HUES6 (cell line): ENCODE measurements around the gene INPP5B.
"Not testable (repeated sequence)": the region's sequence is repeated elsewhere in the genome, so short reads cannot be mapped to it uniquely, and the experiment has no call there.

ENCODE experiments used
- H3K27ac ChIP-seq: 2 replicates; pipeline ENCODE4 v1.7.0; 2013; ENCODE audit warnings: low read depth, mild to moderate bottlenecking, low read length, inconsistent platforms
- H3K27me3 ChIP-seq: 2 replicates; pipeline ENCODE4 v1.6.1; 2013; ENCODE audit warnings: low read length; ENCODE audit not compliant: control insufficient read depth, insufficient read depth
- H3K36me3 ChIP-seq: 2 replicates; pipeline ENCODE4 v1.6.1; 2013; ENCODE audit warnings: low read length; ENCODE audit not compliant: control insufficient read depth, insufficient read depth
- H3K4me1 ChIP-seq: 2 replicates; pipeline ENCODE4 v1.6.1; 2013; ENCODE audit warnings: low read length; ENCODE audit not compliant: control insufficient read depth, insufficient read depth
- H3K4me3 ChIP-seq: 2 replicates; pipeline ENCODE4 v1.5.1; 2013; ENCODE audit warnings: low read depth, low read length
- H3K9ac ChIP-seq: one replicate; pipeline ENCODE4 v1.6.1; 2013; ENCODE audit warnings: mild to moderate bottlenecking, low read length
- H3K9me3 ChIP-seq: 2 replicates; pipeline ENCODE4 v1.6.1; 2013; ENCODE audit warnings: low read depth, low read length; ENCODE audit not compliant: control insufficient read depth, insufficient read depth

INPP5B gene

GRCh38 chr1:37947364-37947763, 511 bp upstream of the INPP5B start:
- Histone ChIP-seq H3K4me1 (peaks cover 8% of the 10 kb centered on the region), H3K27ac (no peak overlapping the region), H3K4me3 (peak overlapping the region; percentile 89), H3K36me3 (0 out of 2 replicates have a peak, but pooled peaks cover 2% of the 10 kb centered on the region), H3K9me3 (no peaks in the 10 kb centered on the region), H3K27me3 (no peaks in the 10 kb centered on the region), H3K9ac (no peak overlapping the region)

DNA sequence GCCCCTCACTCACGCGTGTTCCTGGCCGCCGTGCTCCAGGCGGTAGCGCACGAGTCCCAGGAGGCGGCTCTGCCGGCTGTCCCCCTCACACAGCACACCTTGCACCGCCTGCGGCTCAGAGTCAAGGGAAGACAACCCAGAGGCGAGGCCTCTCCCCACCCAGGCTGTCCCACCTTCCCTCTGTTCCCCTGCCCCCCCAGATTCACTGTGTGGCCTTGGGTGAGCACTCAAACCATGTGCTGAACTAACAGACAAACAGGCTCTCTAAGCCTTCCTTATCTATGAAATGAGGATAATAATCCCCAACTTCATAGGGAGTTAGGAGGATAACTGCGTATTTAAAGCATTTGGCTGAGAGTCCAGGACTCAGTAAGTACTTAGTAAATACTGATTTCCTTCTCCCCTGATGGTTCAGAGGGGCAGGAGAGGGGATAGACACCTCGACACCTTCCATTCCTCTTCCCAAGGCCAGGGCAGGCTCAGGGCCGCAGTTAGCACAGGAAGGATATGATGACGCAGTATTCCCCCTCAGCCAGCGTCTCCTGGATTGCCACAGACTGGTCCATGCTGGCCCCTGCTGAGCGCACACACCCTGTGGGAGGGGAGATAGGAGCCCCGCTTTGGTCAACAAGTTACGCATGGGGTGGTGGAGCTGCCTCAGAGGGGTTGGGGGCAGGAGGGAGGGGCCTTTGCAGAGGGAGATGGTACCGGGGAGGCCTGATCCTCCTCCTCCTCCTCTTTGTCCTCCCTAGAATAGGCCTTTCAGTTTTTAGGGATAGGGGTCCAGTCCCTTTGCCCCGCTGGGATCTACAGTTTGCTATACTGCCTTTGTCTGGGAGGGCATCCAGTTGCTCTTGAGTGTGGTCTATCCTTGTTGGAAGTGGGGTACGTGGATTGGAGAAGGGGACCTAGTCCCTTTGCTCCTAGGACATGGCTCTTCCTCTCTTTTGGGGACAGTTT, 830 bp downstream of the INPP5B start:
- Histone ChIP-seq H3K4me3 (peak overlapping the region; percentile 89), H3K27ac (0 out of 2 replicates have a peak overlapping the region, but pooled peaks have one; percentile 81), H3K9me3 (no peaks in the 10 kb centered on the region), H3K36me3 (peaks cover 4% of the 10 kb centered on the region; the same call in 1 of the 2 replicates), H3K27me3 (no peaks in the 10 kb centered on the region), H3K9ac (peak overlapping the region; percentile 90), H3K4me1 (peaks cover 8% of the 10 kb centered on the region)

DNA sequence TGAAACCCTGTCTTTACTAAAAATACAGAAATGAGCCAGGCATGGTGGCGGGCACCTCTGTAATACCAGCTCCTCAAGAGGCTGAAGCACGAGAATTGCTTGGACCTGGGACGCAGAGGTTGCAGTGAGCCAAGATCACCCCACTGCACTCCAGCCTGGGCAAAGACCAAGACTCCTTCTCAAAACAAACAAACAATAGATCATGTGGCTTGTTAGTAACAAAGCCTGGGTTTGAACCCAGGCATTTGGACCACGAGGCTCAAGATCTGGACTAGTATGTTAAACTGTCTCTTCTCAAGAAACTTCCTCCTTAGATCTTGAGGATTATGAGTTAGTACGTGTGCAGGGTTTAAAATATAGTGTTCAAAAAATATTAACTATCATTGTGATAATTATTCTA, 1.6 kb downstream of the INPP5B start:
- Histone ChIP-seq H3K36me3 (peaks cover 9% of the 10 kb centered on the region; the same call in 1 of the 2 replicates), H3K9me3 (no peaks in the 10 kb centered on the region), H3K27me3 (no peaks in the 10 kb centered on the region), H3K27ac (no peak overlapping the region), H3K9ac (no peak overlapping the region), H3K4me3 (no peak overlapping the region), H3K4me1 (peaks cover 8% of the 10 kb centered on the region)

DNA sequence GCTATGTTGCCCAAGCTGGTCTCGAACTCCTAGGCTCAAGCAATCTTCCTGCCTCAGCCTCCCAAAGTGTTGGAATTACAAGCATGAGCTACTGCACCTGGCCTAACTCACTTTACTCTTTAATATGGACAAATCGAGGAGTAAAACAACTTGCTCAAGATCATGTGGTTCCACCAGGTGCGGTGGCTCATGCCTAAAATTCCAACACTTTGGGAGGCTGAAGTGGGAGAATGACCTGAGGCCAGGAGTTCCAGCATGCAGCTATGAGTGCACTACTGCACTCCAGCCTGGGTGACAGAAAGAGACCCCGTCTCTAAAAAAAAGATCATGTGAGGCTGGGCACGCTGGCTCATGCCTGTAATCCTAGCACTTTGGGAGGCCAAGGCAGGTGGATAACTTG, 2.0 kb downstream of the INPP5B start:
- no peak overlapping the region for H3K9ac ChIP-seq
- H3K4me1 ChIP-seq, result peaks cover 8% of the 10 kb centered on the region
- H3K27ac ChIP-seq, result no peak overlapping the region
- H3K36me3 ChIP-seq, result peaks cover 9% of the 10 kb centered on the region; the same call in 1 of the 2 replicates
- no peaks in the 10 kb centered on the region for H3K27me3 ChIP-seq
- no peak overlapping the region for H3K4me3 ChIP-seq
- H3K9me3 ChIP-seq, result no peaks in the 10 kb centered on the region

- Histone ChIP-seq H3K4me1 (peaks cover 3% of the 10 kb centered on the region; the same call in 1 of the 2 replicates), H3K36me3 (peaks cover 9% of the 10 kb centered on the region; the same call in 1 of the 2 replicates), H3K9me3 (no peaks in the 10 kb centered on the region), H3K27me3 (no peaks in the 10 kb centered on the region), H3K27ac (no peak overlapping the region), H3K9ac (no peak overlapping the region), H3K4me3 (no peak overlapping the region)
Measured at GRCh38 chr1:37944086-37944763, 2.6 kb downstream of the INPP5B start.

DNA sequence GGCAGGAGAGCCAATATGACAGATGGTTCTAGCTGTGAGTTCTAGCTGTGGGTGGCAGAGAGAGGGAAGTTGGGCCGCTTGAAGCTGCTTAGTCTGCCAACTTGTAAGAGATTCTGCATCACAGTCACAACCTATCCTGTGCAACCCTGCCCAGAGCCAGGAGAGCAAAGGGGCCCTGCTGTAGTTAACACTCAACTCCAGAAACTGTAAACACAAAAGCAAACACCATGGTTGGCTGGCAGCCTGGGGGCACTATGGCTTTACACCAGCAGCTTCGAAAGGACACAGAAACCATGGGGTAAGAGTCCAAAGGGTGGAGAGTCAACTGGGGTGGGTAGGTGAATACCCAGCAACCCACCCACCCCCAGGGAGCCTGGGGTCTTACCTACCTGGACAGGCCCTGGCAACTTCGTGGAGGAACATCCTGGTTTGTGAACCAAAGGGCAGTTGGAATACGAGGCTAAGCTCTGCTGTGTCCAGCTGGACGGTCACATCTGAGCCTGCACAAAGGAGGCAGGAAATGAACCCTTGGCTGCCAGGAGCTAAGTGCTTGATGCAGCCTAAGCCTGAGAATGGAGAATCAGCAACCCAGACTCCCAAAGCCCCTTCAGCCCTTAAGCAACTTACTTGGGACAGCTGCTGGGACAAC, 6.4 kb downstream of the INPP5B start:
- H3K9me3 ChIP-seq, result no peaks in the 10 kb centered on the region
- no peaks in the 10 kb centered on the region for H3K27me3 ChIP-seq
- no peak overlapping the region for H3K27ac ChIP-seq
- no peak overlapping the region for H3K4me3 ChIP-seq
- H3K4me1 ChIP-seq, result no peaks in the 10 kb centered on the region
- H3K9ac ChIP-seq, result no peak overlapping the region
- H3K36me3 ChIP-seq, result peaks cover 9% of the 10 kb centered on the region; the same call in 1 of the 2 replicates

DNA sequence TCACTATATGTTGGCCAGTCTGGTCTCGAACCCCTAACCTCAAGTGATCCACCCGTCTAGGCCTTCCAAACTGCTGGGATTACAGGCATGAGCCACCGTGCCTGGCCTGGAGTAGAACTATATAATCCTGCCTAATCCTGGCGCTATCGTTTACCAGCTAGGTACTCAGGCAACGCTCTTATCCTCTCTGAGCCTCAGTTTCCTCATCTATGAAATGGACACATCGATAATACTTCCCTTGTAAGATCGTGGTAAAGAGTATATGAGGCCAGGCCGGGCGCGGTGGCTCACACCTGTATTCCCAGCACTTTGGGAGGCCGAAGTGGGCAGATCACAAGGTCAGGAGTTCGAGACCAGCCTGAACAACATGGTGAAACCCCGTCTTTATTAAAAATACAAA, 10.1 kb downstream of the INPP5B start:
- H3K27ac ChIP-seq, H3K36me3 ChIP-seq, H3K9ac ChIP-seq, H3K4me3 ChIP-seq, H3K9me3 ChIP-seq, H3K27me3 ChIP-seq, H3K4me1 ChIP-seq: not testable (repeated sequence)

- no peaks in the 10 kb centered on the region for H3K27me3 ChIP-seq
- peaks cover 2% of the 10 kb centered on the region; the same call in 1 of the 2 replicates for H3K36me3 ChIP-seq
- H3K4me1 ChIP-seq, result peaks cover 10% of the 10 kb centered on the region
- H3K9ac ChIP-seq, result no peak overlapping the region
- H3K9me3 ChIP-seq, result no peaks in the 10 kb centered on the region
- no peak overlapping the region for H3K27ac ChIP-seq
- H3K4me3 ChIP-seq, result no peak overlapping the region
Measured at GRCh38 chr1:37932759-37933158, 14.1 kb downstream of the INPP5B start.

DNA sequence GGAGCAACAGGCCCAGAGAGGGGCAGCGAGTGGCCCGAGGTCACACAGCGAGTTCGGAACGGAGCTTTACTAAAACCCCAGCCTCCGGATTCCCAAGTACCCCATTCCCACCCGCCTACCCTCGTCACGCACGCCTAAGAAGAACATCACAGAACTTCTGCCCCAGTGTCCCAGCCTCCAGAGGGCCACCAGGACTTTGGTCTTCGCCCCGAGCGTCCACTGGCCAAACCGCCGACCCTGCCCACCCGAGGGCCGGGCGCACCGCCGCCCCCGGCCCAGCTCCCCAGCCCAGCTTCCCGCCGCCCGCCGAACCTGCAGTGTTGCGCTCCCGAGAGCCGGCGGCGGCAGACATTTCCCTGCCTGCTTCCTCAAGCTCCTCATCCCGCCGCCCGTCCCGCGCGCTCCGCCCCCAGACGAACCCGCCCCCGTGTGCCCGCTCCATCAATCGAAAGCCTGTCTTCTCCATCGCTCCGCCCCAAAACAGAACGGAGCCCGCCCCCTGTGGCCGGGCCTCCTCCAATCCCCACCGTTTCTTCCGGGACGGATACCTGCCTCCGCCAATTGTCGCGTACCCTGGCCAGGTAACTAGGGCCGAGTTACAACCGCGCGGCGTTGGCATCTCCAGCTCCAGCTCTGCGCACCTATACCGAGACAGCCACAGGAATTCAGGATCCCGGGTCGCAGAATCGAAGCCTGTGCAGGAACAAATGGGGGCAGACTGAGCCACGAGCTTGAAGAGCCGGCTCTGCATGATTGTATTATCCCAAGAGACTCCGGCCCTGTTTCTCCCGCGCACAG, 15.3 kb downstream of the INPP5B start:
- Histone ChIP-seq H3K9ac (peak overlapping the region; percentile 65), H3K4me1 (peaks cover 10% of the 10 kb centered on the region), H3K27me3 (no peaks in the 10 kb centered on the region), H3K36me3 (peaks cover 2% of the 10 kb centered on the region; the same call in 1 of the 2 replicates), H3K4me3 (peak overlapping the region; percentile 71), H3K9me3 (no peaks in the 10 kb centered on the region), H3K27ac (no peak overlapping the region; the same call in 1 of the 2 replicates)

DNA sequence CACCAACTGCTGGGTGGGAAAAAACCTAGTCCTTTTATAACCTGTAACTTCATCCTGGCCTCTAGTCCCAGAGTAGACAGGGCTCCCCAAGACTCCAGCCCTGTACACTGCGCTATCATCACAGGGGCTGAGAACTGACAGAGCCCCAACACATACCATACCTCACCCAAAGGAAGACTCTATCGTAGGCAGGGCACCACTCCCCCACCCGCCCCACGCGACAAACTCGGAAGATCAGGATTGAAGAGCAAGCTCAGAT, 15.8 kb downstream of the INPP5B start:
- Histone ChIP-seq H3K4me3 (peak overlapping the region; percentile 71), H3K36me3 (peaks cover 2% of the 10 kb centered on the region; the same call in 1 of the 2 replicates), H3K27ac (no peak overlapping the region), H3K4me1 (peaks cover 10% of the 10 kb centered on the region), H3K9me3 (no peaks in the 10 kb centered on the region), H3K9ac (peak overlapping the region; percentile 65), H3K27me3 (no peaks in the 10 kb centered on the region)
